ENCODE results near the gene NT5C1B. TPM values are rescaled to one million over a fixed set of nuclear protein-coding genes. Genes with fewer than 3 reads are reported as not detected.

The NT5C1B gene
- total RNA-seq, 1 donor from 2014 or later = not detected

DNA sequence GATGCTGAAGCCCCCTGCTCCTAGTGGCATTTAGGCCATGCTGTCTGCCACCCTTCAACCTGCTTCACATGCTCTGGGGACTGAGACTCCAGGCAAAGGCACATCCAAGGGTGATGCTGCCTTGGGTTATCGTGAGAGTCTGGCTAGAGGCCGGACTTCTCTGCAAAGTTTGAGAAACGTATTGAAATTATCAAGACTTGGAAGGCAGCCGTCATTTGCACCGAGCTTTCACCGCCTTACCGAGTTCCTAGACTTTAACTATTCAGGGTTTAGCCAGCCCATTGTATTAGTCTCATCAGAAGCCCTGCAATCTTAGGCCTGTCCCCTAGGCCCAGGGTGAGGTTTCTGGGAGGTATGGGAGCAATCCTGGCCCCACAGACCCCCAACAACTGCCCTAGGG lies 62.9 kb downstream of the NT5C1B start:
- Histone ChIP-seq H3K27me3 (ENCODE audit: control insufficient read depth, insufficient read depth, low read length) (no peaks in the 10 kb centered on the region), H3K36me3 (ENCODE audit: control insufficient read depth, insufficient read depth, low read length) (no peaks in the 10 kb centered on the region), H3K4me3 (ENCODE audit: low read depth, low read length) (no peak overlapping the region)
- no peak for FAIRE-seq
- no peak for TF ChIP-seq CTCF (IDR thresholded peaks at IDR 0.05; ENCODE audit: insufficient read depth, low read length, severe bottlenecking)
- no peak for DNase-seq (ENCODE audit: low read depth)

GRCh38 chr2:18525852-18526251 lies 63.5 kb downstream of the NT5C1B start:
- H3K27me3 ChIP-seq (ENCODE audit: control insufficient read depth, insufficient read depth, low read length) = no peaks in the 10 kb centered on the region
- FAIRE-seq (no peak), DNase-seq (ENCODE audit: low read depth) (no peak)
- H3K36me3 ChIP-seq (ENCODE audit: control insufficient read depth, insufficient read depth, low read length) = no peaks in the 10 kb centered on the region
- TF ChIP-seq CTCF (IDR thresholded peaks at IDR 0.05; ENCODE audit: insufficient read depth, low read length, severe bottlenecking) = no peak
- no peak overlapping the region for H3K4me3 ChIP-seq (ENCODE audit: low read depth, low read length)

- Histone ChIP-seq H3K4me3 (ENCODE audit: low read depth, low read length) (no peak overlapping the region), H3K36me3 (ENCODE audit: control insufficient read depth, insufficient read depth, low read length) (no peaks in the 10 kb centered on the region), H3K27me3 (ENCODE audit: control insufficient read depth, insufficient read depth, low read length) (no peaks in the 10 kb centered on the region)
- TF ChIP-seq CTCF (IDR thresholded peaks at IDR 0.05; ENCODE audit: insufficient read depth, low read length, severe bottlenecking) = no peak
- DNase-seq (ENCODE audit: low read depth) (no peak), FAIRE-seq (no peak)
Observed at GRCh38 chr2:18525236-18525635, 64.1 kb downstream of the NT5C1B start.

DNA sequence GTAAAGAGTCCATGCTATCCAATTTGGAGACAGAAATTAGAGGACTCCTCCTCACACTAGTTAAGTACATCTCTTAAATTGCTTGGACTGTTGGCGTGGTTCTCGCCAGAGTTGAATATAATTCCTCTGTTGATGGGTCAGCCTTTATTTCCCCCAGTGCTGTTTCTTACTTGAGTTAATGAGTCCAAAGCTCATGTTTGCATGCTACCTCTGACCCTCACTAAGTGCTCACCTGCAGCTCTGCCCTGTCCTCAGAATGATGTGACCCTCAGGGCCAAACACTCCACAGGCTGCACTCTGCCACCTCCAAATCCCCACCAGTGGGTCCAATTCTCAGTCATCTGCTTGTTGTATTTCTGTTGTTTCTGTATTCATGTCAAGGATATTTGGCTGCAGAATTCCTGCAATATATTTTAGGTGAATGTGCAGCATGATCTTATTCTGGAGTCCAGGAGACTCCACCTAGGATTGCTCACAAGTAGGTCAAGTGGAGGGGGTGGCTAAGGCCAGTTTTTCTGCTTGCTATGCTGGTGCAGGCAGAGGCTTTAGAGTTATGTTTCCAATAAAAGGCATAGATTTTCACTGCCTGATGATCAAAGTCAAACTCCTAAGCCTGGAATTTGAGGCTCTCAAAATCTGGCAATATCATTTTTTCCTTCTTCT lies 66.8 kb downstream of the NT5C1B start:
- peak; percentile 27 for DNase-seq (ENCODE audit: low read depth)
- Histone ChIP-seq H3K27me3 (ENCODE audit: control insufficient read depth, insufficient read depth, low read length) (no peaks in the 10 kb centered on the region), H3K4me3 (ENCODE audit: low read depth, low read length) (no peak overlapping the region), H3K36me3 (ENCODE audit: control insufficient read depth, insufficient read depth, low read length) (no peaks in the 10 kb centered on the region)
- no peak for TF ChIP-seq CTCF (IDR thresholded peaks at IDR 0.05; ENCODE audit: insufficient read depth, low read length, severe bottlenecking)
- no peak for FAIRE-seq

GRCh38 chr2:18520451-18521425 lies 68.6 kb downstream of the NT5C1B start:
- peak; percentile 54 for DNase-seq (ENCODE audit: low read depth)
- FAIRE-seq = no peak
- H3K4me3 ChIP-seq (ENCODE audit: low read depth, low read length) = no peak overlapping the region
- H3K36me3 ChIP-seq (ENCODE audit: control insufficient read depth, insufficient read depth, low read length) = no peaks in the 10 kb centered on the region
- peak; percentile 88 for TF ChIP-seq CTCF (IDR thresholded peaks at IDR 0.05; ENCODE audit: insufficient read depth, low read length, severe bottlenecking)
- H3K27me3 ChIP-seq (ENCODE audit: control insufficient read depth, insufficient read depth, low read length) = no peaks in the 10 kb centered on the region
